HuH-7.5 (cell line): Measurements from ENCODE around the gene RSPRY1.
"Not testable (repeated sequence)": the region's sequence is repeated elsewhere in the genome, so short reads cannot be mapped to it uniquely, and the experiment has no call there.

ENCODE experiments used
- DNase-seq: peaks from one replicate; pipeline ENCODE4 v3.0.0; 2011; ENCODE audit warnings: low spot score

Gene RSPRY1

DNA sequence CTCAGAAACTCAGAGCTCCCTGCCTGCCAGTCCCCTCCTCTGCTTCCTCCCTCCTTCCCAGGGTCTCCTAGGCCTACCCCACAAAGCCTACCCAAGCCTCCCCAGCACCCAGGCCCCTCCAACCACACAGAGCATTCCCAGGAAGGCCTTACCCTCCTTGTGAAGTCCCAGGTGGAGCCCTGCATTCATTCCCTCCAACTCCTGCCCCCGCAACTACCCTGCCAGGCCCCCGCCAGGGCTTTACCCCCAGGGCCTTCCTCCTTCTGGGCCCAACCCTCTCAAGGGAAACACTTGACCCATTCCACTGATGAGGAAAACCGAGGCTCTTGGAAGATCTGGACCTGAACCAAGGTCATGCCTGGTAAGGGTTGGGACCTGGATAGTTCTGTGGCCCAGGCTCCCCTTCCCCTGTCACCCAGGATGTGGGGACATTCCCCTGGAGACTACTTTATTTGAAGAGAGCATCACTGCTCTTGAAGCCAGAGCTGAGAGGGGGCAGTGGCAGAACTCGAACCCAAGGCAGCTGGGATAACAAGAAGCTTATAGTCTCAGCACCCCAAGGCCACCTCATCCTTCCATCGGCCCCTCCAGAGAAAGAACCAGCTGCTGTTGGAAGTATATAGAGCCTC lies 85.9 kb downstream of the RSPRY1 start:
- no peak for DNase-seq

DNA sequence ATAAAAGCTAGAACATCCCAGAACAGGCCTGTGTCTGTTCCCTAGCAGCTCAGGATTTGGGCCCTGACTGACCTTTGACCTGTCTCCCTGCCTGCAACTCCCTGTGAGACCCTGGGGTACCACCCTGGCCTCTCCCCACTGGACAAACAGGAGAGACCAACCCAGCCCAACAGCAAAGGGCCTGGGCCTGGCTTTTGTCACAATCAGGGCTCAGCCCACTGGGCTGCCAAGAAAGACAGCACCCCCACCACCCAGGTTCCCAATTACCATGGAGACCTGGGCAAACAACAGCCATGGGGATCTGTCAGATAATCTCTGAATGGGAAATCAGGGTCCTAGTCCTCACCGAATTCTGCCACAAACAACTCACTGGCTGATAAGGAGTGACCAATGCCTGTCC lies 87.2 kb downstream of the RSPRY1 start:
- no peak for DNase-seq

DNA sequence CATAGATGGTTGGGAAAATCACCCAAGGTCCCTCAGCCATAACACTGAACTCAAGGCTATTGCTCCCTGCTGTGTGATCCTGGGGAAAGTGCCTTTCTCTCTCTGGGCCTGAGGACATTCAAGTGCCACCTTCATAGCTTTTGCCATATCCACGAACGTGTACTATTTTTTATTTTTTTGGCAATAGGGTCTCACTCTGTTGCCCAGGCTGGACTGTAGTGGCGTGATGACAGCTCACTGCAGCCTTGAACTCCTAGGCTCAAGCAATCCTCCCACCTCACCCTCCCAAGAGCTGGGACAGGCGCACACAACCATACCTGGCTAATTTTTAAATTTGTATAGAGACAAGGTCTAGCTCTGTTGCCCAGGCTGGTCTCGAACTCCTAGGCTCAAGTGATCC lies 87.7 kb downstream of the RSPRY1 start:
- DNase-seq: no peak

DNA sequence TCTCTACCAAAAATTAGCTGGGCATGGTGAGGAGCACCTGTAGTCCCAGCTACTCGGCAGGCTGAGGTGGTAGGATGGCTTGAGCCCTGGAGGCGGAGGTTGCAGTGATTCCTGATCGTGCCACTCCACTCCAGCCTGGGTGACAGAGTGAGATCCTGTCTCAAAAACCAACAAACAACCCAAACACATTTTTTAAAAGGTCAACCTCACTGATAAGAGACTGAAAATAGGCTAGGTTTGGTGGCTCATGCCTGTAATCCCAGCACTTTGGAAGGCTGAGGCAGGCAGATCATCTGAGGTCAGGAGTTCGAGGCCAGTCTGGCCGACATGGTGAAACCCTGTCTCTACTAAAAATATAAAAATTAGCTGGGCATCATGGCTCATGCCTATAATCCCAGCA lies 89.8 kb downstream of the RSPRY1 start:
- not testable (repeated sequence) for DNase-seq

DNA sequence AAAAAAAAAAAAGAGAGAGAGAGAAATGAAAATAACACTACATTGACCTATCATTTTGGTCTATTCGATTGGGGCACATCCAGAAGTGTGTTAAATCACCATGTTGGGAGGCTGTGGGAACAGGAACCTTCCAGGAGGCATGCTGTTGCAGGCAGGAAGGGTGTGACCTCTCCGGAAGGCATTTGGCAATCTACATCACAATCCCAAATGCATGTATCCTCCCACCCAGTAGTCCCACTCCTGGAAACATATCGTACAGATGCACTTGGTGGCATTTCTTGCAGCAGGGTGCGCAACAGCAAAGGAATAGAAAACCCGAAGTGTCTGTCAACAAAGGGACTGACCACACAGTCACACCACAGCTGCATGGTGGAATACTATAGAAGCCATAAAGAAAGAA lies 90.5 kb downstream of the RSPRY1 start:
- DNase-seq: no peak

DNA sequence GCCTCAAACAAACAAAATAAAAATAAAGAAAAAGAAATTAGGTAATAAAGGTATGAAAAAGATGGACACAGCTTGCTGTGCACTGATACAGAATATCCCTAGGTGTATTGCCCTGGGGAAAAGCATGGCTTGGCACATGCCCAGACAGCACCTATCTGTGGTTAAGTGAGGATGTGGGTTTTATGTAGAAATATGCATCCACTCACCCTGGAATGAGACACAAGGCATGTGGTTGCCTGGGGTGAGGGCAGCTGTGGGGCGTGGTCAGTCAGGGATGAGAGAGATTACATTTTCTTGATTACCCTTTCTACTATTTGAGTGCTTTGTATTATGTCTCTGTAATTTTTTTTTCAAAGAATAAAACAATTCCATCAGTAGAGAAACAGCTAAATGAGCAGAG lies 91.5 kb downstream of the RSPRY1 start:
- DNase-seq: no peak

DNA sequence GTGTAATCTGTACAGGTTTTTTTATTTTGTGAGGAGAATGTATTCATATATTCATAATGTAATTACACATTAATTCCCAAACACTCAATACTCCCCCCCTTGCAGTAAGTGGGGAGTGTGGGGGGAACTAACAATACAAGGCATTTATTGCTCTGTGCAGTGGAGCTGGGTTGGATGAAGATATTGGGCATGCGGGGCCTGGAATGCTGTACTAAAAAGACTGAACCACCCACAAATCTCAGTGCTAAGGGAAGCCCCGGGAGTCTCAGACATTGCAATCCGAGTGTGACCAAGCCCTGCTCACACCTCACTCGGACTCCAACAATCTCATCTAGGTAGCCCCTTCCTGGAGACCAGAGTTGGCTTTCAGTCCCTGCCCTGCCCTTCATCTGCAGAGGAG lies 92.4 kb downstream of the RSPRY1 start:
- DNase-seq: no peak

DNA sequence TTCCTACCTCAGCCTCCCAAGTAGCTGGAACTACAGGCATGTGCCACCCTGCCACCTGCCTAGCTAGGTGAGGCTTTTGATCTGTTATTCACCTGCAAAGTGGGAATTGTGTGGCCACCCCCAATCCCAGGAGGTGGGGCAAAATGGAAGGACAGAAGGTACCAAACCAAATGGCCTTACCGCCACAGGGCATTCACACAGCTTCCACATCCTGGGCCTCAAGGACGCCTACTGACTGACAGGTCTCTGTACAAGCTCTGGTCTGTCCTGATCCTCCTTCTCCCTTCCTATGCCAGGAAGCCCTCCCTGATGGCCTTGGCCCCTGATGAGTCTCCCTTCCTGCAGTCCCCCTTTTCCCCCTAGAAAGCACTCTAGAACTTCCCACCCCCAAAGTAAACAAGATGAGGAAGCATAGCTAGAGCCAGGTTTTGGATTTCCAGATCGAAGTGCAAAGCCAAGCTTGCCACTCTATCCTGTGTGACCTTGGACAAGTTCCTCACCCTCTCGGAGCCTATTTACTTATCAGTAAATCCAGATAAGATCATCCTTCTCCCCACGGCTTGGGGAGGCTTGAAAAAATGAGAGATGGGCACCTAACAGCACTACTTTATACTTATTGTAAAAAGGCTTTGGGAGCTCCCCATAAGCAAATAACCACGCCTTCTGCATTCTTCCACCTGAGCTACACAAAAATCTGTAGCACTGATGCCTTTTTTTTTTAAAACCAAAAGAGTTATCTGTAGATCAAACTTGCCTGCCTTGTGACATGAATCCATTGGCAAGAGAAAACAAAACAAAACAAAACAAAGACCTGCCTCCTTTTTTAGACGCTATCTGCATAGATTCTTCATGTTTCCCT lies 93.9 kb downstream of the RSPRY1 start:
- no peak for DNase-seq

DNA sequence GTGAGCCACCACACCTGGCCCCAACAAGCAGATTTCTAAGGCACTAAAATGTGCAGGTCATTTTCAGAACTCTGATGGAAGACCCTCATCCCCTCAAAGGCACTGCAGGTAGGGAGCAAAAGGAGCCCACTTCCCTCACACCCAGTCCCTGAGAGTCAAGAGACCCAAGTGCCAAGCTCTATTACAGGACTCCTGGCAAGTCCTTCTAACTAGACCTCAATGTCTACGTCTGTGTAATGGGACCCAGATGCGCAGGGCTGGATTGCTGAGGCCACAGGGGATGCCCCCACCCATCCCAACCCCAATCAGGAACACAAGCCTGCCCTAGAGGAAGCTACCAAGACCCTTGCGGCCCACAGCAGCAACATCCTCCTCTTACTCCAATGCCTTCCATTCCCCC lies 95.7 kb downstream of the RSPRY1 start:
- no peak for DNase-seq

DNA sequence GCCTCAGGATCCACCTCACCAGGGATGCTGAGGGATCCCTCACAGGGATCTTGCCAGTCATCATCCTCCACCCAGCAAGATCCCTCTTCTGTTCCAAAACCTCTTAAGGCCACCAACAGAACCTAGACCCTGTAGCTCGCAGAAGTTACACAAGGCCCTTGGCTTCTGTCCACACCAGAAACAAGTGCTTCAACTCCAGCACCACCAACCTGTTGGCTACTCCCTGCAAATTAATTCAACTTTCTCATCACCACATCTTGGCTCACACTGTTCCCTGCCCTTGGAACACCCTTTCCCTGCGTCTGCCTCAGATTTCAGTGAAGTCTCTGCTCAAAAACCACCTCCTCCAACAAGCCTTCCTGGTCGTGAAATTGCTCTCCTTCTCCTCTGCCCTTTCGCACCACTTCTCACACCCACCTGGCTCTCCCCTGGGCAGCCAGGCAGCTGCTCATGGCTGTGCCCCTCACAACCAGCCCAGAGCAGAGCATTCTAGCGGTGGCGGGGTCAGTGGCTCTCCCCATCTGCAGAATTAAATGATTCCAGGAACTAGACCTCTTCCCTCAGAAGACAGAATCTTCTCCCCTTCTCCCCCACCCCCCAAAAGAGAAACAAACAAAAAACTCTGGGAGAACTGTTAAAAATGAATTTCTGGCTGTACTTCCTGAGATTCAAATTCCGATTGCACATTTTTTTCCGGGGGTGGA lies 96.5 kb downstream of the RSPRY1 start:
- no peak for DNase-seq

DNA sequence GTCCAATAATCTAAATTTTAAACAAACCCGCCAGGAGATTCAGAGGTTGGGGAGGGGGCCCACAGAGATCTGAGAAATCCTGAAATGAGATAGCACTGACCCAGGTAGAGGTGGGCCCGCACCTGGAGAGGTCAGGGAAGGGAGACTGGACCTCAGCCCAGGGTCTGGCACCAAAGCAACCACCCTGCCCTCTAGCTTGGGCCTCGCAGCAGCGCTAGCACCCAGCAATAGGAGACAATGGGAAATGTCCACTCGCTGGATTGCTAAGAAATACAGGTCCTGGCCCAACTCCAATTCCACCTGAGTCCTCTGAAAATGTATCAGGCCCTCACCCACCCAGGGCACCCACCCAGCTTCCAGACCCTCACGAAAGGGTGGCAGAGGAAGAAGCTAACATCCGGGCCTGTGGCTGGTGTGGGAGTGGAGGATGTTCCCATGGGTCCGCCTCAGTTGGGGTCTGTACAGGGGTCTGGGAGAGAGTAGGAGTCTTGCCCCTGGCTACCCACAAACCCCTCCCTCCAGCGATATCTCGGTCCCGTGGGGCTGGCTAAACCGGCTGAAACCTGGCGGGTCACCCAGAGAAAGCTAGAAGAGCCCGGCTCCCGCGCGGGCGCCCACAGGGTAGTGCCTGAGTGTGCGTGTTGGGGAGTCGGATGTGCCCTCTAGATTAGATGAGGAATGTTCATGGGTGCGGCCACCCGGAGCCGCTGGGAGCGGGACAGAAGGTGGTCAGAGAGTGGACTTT lies 97.3 kb downstream of the RSPRY1 start:
- no peak for DNase-seq

DNA sequence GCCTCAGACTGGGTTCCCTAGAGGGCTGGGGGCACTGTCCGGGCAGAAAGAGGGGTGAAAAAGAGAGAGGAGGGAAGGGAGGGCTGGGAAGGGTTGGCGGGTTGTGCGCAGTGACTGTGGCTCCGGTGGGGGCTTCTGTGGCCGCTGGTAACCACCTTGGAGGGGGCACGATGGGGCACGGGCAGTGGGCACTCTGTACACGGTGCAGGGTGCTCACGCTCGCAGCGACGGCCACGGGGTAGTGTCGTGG lies 97.8 kb downstream of the RSPRY1 start:
- no peak for DNase-seq

DNA sequence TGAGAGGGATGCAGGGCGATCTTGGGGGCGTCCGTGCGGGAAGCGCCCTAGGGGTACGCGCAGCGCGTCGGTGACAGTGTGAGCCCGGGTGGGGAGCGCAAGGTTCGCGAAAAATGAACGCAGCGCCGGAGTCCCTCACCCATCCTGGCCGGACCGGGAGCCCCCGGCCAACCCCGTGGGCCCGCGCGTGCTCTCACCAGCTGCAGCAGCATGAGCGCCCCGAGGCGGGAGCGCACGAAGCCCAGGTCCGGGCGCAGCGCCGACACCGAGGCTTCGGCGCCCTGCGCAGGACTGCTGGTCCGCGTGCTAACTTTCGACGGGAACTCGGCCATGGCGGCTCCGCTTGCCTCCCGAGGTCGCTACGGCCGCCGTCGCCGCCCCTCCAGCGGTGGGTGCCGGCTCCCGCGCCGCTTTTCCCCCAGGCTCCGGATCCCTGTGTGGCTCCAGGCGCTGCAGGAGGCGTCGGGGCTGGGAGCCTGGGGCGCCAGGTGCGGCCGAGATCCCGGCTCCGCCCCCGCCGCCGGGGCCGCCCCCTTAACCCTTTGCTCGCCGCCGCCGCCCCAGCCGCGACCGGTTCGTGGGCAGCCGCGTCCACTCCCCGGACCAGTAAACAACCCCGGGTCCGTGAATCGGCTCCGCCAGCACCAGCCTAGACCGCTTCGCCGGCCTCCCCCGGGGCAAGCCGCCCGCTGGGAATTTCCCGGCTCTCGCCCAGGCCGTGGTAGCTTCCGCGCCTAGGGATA lies 98.3 kb downstream of the RSPRY1 start, which contains the start of gene PLLP:
Gene PLLP (minus strand): TSS at position 464 of the 743 bp plus-strand sequence. CDS start 132 bp downstream, at position 332.
- DNase-seq: peak; percentile 79

DNA sequence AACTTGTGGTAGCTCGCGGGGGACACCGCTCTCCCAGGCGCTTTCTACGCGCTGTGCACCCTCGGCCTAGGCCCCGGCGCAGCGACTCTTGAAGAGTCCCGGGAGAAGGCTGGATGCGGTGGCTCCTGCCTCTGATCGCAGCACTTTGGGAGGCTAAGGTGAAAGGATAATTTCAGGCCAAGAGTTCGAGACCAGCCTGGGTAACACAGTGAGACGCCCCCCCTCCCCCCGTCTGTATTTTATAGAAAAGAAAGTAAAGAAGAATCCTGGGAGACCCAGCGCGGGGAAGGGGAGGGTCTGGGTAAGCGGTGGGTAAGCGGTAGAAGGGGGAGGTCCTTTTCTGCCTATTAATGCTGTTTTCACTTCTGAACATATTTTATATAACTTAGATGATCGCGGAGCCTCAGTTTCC lies 98.8 kb downstream of the RSPRY1 start:
- no peak for DNase-seq

DNA sequence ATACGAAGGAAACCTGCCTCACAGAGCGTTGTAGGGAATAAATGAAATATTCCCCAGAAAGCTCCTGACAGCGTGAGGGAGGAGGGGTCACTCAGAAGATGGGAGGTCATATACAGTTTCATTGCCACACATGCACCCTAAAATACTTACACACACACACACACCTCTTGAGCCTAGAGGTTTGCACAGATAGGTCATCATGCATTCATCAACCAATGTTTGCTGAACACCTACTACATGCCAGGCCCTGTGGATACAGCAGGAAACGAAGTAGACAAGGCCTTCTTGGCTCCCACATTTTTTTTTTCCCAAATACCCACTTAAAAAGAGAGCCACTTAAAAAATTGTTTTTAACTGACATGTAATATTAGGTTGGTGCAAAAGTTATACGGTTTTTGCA lies 99.2 kb downstream of the RSPRY1 start:
- DNase-seq: no peak

DNA sequence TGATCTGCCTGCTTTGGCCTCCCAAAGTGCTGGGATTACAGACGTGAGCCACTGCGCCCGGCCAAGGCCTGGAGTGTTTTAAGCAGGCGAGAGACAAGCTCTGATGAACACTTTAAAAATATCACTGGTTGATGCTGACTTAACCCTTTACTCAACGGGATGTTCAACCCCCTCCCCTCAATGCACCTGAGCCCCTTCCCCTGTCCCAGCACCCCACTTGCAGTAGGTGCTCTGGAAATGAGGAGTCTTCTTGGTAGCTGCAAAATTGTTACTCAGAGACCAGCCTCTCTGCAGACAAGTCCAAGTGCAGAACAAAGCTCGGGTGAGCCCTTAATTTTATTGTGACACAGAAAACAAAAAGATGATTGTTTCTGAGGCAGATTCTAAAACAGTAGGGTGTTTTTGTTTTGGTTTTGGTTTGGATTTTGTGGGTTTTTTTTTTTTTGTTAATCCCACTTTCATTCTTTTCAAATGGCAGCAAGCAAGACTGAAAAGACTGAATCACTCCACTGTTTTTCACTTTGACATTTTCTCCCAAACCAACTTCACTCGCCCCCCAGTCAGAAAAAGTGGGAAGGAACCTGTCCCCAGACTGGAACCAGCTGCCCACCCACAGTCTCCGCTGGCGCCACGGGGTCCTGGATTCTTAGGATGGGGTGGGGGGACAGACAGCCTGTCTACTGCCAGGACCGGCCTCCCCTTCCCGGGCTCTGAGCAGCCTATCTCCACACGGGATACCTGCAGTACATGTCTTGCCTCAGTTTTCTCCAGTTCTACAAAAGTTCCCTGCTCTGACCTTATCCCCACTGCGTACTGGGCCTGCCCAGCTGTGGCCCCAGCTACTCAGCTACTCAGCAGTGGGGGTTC lies 103.5 kb downstream of the RSPRY1 start:
- DNase-seq: no peak
